Left forelimb (tissue), 1 donor: ENCODE measurements around the gene APBA2.

Source experiments
- DNase-seq: peaks from one replicate; pipeline ENCODE4 v3.0.0-alpha.2; 2018; ENCODE audit warnings: low spot score

The APBA2 gene

DNA sequence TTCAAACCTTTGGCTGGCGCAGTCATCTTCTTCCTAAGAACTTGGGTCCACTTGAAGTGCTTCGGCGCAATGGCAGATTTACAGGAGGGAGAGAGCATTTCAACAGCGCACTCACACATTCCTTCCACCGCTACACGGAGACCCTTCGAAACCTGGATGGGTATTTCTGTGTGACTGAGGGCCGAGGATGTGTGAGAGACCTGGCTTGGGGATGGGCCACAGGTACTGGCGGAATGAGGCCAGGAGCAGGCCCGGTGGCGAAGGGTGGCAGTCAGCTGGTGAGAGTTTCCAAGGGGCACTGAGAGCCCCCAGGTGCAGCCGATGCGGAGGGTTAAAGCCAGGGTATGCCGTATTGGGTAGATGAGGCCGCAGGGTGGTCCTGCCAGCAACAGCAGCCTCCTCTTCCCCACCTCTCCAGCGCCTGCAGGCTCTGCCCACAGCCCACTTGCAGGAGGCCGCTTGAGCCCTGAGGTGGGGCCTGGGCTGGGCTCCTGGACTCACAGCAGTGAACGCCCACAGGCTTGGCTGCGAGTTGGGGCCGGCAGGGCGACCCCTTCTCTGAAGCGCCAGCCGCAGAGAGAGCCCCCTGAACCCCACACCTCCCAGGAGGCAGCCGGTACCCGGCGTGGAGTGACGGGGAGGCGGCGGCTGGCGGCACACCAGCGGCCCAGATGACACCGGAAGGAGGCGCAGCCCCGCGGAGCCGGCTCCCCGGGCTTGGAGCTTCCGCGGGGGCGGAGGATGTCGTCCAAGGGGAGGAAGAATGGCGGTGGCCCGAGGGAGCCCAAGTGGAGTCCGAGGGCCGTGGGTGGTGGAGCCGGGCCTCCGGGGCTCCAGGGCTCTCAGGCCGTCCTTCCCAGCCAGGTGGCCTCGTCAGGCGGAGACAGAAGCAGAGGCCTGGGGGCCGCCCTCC, 217.4 kb downstream of the APBA2 start:
- no peak for DNase-seq

DNA sequence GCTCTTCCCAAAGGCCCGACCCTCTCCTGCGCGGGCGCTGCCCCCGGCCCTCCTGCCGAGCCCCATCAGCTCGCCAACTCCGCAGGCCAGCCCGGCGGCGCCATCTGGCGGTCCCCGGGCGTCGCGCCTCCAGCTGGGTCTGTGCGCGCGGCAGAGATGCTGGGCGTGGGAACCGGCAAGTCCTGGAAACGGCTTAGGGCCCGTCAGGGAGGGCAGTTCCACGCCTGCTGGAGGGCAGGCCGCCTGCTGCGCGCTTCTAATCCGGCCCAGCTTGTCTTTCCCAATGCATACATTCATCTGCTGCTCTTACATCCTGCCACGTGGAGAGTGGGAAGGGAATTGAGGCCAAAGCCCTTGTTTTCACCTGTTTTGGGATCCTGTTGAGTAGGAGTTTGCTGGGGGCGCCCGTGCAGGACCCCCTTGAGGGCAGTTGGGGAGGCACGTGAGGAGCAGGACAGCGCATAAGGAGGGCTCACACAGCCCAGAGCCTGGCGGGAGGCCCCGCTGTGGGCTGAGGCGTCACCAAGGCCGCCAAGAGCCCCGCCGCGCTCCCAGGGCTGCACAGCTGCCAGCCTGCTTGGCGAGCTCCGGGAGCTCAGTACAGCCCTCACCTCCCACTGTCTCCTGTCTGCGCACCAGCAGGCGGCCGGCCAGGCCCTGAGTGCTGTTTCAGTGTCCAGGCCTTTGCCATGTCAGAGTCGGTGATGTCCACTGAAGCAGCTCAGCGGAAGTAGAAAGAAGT, 218.2 kb downstream of the APBA2 start:
- peak; percentile 90 for DNase-seq

DNA sequence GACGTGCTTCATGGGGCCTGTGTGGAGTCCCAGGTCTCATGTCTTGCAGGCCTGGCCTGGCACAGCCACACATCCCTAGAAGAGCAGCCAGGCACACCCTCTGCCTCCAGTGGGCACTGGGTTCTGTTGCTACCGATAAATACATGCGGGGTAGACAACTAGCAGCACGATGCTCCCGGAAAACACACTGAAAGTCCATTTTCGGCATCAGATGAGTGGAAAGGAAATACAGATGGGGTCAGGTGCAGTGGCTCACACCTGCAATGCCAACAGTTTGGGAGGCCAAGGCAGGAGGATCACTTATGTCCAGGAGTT, 218.7 kb downstream of the APBA2 start:
- no peak for DNase-seq

DNA sequence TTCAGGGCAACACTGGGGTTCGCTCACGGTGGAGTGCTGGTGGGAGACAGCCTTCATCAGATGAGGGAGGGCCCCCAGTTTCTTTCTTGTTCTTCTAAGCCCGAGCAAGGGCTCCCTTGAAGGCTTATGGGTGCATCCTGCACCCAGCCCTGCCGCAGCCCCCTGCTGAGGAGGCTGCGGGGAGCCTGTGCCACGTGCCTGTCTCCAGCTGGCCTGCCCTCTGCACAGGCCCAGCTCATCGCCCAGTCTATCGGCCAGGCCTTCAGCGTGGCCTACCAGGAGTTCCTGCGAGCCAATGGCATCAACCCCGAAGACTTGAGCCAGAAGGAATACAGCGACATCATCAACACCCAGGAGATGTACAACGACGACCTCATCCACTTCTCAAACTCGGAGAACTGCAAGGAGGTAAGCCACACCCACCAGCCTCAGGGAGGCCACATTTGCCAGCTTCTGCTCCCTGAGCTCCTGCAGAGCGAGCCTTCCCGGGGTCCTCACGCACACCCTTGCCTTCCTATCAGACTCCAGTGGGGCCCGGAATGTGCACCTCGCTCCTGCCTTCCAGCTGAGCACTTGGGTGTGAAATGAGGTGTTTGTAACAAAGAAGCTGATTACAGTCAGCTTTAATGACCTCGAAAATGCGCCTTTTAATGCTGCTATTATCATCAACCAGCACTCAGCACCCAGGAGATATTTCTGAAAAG, 219.5 kb downstream of the APBA2 start:
- no peak for DNase-seq

DNA sequence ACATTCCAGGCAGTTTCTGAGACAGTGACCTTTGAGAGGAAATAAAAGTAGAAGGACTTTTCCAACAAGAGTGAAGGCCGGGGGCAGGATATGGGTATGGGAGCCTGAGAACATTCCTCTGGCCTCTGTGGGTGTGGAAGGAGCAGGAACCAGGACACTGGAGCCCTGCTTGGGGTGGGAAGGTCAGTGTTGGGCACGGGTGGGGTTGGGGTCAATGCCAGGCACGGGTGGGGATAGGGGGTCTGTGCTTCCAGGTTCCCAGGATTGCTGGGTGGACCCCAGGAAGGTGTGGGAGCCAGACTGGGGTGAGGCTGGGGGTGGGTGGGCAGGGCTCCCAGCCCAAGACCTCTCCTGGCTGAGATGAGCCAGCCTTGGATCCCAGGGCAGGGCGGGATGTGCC, 220.3 kb downstream of the APBA2 start:
- no peak for DNase-seq

DNA sequence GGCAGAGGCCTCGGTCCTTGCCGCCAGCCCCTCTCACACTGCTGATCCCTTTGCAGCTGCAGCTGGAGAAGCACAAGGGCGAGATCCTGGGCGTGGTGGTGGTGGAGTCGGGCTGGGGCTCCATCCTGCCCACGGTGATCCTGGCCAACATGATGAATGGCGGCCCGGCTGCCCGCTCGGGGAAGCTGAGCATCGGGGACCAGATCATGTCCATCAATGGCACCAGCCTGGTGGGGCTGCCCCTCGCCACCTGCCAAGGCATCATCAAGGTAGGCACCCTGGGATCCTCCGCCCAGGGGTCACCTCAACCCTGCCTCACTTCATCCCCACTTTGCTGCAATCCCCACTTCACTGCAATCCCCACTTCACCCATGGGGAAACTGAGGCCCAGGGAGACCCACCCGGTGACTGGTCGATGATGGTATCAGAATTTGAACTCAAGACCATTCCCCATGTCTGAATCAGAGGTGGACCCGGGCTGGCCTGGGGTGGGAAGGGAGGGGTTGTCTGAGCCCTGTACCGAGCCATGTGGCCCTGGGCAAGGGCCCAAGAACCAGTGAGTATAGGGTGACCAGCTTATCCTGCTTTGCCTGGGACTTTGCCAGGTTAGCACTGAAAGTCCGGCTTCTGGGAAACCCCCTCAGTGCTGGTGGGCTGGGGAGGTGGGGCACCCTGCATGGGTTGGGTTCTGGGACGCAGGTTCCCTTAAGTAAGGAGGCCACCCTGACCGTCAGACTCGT, 220.9 kb downstream of the APBA2 start:
- DNase-seq = no peak

DNA sequence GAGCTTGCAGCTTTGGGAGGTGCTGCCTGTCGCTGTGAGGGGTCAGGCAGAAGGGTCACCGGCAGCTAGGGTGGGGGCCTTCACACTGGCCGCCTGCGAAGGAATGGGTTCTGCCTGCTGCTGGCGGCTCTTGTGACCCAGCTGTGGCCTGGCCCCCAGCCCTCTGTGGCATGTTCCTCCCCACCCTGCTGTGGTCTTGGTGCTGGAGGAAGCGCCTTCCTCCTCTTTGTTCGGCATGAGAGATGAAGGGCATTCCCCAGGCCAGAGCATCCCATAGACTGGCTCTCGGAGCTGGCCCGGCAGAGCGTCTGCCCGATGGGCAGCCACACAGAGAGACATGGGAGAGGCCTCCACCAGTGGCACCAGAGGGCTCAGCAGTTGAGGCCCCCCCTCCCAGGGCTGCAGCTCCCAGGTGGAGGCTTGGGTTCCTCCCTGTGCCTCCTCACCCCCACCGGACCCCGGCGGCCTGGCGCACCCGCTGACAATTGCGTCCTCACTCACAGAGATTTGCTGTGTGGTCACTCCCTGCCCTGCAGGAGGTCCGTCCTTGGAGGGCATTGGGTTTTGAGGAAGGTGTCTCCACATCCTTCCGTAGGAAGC, 221.6 kb downstream of the APBA2 start:
- DNase-seq = no peak

DNA sequence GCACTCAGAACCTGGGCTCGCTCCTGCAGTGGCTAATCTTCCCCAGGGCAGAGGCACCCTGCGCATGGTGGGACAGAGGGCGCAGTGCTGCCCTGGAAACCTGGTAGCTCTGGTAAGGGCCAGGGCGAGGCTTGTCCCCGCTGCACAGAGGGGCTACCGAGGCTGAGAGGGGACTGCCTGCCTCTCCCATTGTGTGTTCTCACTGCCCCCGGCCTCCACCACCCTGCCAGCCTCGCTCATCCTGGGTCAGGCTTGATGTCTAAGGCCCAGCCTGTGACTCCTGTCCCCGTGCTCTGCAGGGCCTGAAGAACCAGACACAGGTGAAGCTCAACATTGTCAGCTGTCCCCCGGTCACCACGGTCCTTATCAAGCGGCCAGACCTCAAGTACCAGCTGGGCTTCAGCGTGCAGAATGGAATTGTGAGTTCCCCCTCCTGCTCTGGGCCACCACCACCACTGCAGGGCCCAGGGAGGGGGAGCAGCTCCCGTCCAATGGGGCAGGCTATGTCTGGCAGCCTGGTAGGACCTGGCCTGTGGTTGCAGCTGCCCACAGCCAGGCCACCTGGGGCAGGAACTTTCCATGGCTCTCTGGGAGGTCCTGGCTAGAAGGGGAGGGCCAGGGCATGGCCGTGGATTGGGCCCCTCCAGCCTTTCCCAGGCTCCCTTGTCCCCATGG, 222.3 kb downstream of the APBA2 start:
- DNase-seq = no peak

DNA sequence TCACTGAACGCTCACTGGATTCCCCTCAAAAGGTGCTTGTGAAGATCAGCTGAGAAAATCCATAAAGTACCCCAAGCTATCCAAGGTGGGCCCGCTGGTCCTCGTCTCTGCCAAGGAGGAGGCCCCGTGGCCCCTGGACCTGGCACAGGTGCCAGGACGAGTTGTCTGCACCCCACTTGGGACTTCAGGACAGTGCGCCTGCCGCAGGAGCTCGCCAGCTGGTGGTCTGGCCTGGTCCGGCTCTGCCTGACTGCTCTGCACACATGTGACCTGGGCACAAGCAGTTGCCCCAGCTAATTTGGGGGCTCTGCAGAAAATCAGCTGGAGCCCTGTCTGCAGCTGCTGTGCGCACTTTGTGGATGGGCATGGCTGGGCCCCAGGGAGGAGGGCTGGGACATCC, 224.0 kb downstream of the APBA2 start:
- DNase-seq = no peak

DNA sequence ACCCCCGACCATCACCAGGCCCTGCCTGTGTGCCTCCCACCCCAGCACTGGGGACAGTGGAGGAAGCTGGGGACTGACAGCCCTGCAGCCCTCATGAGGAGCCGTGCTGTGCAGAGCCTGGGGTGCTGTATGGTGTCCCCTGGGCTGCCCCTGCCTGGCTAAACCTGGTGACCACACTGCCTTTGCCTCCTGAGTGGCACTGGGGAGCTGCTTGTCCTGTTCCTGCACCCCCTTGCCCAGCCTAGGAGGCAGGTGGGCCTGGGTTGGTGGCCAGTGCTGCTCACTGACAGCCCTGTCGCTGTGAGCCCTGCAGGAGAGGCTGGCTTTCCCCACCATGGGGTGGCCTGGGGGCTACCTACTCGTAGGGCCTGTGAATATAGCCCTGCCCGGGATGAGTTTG, 224.4 kb downstream of the APBA2 start:
- DNase-seq = no peak

DNA sequence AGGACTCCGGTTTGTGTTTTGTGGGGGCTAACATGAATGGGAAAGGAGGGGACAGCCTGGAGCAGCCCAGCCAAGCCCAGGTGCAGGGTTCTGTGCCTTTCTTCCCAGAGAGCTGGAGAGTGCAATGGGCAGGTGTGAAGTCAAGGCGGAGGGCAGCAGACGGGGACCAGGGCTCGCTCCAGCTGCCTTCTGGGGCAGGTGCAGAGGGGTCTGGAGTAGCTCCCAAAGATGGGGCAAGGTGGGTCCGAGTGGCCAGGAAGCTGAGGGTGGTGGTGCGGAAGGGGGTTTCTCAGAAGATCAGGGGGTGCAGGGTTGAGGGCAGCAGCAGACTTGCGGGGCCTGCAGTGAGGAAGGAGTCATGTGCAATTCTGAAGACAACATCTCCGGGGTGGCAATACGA, 225.0 kb downstream of the APBA2 start:
- no peak for DNase-seq

DNA sequence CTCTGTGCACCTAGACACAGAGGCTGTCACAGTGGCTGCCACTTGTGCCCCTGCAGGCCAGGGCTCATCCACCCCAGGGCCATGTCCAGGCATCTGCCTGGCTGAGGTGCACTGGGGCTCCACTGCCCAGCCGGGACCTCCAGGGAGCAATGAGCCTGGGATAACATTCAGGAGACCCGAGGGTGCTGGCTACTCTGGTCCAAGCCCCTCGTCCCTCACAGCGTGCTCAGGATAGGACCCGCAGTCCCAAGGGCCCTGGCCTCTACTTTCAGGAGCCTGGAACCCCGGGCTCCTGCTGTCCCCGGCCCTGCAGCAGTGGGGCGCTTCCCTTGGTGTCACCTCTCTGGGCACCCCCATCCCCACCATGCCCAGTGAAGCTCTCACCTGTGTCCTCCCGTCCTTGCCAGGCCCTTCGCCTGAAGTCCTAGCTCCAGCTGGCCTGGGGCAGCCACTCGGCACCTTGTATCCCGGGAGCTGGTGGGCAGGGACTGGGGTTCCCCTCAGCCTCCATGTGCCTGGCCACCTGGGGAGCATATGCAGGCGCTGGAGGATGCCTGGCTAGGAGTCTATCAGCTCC, 226.0 kb downstream of the APBA2 start:
- DNase-seq = no peak

DNA sequence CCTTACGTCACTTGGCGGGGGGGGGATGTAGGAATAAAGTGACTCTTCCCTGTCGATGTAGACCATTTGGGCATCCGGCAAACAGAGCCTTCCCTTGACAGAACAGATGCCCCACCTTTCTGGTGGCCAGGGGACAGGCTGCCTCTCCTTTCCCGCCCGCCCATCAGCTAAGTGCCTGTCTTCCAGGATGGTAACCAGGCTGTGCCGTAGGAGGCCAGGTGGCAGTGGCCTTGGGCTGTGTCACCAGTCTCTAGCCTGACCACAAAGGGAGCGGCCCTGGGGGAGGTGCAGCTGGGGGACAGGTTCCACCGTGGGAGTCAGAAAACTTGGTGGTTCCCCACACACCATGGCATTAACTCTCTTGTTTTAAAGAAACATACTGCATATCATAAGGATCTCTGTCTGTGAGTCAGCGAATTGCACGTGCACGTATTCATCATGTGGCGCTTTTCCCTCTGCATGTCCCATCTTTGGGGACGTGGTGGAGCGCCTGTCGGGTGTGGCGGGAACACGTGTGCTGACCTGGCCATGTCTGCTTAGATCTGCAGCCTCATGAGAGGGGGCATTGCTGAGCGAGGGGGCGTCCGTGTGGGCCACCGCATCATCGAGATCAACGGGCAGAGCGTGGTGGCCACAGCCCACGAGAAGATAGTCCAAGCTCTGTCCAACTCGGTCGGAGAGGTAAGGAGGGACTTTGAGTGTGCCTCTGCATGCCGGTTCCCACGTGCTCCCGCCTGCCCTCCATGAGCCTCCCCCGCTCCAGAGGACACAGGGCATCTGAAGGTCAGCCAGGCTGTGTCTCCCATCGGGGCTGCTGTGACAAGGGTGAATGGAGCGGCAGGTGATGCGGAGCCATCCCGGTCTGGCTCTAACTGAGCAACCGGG, 227.8 kb downstream of the APBA2 start:
- DNase-seq = no peak

DNA sequence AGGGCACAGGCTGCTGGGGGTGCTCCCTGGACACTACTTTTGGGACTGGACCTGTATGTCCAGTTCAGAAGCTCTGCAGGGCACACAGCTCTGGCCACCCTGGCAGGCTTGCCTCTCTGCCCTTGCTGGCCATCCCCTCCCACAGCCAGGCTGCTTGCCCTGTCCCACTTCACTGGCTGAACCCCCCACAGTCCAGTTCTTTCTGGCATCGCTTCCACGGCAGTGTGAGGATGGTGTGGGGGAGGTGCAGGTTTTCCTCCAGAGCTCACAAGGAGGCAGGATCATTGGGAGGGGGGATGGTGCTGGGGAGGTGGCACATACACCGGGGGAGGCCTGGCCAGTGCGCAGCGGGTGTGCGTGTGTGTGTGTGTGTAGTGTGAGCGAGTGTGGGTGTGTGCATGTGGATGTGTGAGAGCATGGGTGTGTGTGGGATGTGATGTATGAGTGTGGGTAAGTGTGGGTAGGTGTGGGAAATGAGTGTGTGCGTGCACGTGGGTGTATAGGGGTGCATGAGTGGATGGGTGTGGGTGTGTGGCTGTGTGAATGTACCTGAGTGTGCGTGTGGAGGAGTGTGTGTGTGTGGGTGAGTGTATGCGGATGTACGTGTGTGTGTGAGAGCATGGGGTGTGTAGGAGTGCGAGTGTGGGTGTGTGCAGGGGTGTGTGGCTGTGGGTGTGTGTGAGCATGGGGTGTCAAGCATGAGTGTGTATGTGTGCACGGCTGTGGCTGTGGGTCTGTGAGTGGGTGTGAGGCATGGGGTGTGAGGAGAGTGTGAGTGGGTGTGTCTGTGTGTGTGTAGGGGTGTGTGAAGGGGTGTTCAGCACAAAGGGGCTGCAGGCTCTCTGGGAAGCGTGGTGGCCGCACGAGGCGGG, 228.7 kb downstream of the APBA2 start:
- no peak for DNase-seq

DNA sequence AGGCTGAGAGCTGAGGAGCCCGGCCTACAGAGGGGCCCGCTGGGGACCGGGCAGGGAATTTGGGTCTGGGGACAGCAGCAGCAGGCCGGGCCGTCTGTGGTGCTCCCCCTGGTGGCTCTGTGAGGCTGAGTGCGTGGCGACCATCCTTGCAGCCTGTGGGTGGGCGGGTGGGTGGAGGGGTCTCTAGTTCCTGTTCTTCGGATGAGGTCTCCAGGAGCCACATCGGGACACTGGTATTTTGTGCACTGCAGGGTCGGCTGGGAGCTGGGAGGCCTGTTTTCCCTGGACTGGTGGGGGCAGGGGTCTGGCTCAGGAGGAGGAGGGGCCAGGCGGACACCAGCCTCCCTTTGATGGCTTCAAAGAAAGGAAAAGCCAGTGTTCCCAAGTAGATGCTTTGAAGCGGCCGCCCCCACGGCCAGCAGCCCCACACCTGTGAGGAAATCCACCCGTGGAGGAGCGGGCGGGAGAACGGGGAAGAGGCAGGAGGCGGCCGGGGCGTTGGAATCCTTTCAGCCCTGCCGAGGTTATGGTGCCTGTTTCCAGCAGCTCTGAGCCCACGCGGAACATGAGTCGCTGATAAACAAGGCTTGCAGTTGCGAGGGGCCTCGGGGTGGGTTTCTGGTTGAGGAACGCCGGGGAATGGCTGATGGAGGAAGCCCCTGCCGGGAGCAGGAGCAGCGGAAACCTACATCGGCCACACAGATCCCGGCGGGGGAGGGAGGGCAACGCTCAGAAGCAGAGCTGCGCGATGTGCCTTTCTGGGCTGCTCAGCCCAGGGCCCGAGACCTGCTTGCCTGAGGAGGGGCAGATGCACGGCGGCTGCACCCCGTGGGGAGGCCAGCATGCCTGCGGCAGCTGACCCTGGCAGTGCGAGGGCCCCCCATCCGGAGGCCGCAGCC, 229.6 kb downstream of the APBA2 start:
- peak; percentile 73 for DNase-seq

DNA sequence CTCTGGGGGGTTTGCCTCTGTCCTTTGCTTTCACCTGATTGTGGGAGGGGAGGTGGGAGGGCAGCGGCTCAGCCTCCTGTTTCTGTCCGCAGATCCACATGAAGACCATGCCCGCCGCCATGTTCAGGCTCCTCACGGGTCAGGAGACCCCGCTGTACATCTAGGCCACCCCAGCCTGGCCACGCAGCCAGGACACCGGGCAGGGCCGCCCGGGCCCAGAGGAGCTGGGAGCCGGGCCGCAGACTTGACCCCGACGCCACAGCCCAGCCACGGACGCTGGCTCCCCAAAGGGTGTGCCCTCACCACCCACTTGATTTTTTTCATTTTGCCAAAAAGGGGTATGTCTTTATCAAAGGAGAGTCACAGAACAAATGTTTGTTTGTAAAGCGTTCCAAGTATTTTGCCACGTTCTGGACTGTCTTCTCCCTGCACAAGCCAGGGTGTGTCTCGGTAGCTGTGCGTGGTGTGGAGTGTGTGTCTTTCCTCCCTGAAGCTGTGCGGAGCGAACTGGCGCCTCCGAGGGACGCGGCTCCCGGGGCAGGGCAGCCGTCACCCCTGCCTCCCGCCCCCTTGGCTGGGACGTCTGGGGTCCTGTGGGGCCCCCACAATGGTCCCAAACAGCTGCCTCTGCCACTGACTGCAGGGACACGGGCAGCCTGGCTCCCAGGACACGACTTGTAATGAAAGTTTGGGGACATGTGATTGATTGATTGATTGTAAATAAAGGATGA, 231.4 kb downstream of the APBA2 start:
- DNase-seq = no peak

DNA sequence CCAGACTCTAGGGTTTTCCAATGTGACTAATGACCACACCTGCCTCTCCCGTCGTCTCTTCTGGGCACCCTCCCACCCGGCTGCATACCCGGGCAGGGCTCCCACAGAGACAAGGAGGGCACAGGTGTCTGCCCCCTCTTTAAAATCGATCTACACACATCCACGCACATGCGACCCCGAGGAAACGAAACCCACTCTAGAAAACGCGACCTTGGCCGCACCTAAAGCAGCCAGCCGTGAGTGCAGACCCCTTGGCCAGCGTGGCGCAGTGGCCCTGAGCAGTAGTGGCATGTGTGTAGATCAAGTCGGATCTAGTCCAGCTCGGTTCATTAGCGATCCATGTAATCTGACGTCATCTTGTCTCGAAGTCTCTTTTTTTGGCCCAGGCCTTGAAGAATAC, 232.0 kb downstream of the APBA2 start:
- no peak for DNase-seq
